ENCODE results near the gene RRAS2.

The RRAS2 gene

DNA sequence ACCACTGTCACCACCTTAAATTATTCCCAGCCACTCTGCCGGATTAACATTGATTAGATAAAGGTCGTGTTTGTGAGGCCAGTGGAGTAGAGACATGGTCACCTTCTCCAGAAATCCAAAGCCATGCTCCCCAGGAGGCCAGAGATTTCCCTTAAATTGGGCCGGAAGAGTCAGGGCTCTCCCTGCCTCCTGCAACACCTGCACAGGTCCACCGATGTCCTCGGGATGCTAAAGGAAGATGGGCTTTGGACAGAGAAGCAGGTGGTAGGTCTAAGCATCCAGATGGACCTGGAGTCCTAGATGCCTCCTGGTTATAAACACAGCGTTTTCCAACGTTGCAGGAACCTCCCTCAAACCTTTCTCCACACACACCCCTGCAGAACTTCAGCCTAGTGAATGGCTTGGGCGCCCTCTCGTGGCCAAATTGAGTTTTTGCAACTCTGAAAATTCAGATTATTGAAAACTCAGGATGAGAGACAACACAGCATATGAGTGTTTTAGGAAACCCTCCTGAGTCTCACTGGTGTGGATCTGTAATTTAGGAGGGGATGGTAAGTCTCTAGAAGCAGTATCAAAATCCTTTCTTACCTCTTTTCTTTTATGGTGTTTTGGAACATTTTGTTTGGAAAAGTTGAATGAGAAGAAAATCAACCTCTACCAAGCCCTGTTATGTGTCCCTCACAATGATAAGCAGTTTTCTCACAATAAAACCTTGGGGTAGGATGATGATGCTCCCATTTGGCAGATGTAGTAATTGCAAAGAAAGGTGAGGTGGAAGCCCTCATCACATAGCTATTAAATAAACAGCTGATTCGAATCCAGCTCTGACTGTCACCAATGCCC, 109.6 kb downstream of the RRAS2 start:
- DNase-seq (ENCODE audit: low spot score) = peak; percentile 54
- TF ChIP-seq, protein P1, sequence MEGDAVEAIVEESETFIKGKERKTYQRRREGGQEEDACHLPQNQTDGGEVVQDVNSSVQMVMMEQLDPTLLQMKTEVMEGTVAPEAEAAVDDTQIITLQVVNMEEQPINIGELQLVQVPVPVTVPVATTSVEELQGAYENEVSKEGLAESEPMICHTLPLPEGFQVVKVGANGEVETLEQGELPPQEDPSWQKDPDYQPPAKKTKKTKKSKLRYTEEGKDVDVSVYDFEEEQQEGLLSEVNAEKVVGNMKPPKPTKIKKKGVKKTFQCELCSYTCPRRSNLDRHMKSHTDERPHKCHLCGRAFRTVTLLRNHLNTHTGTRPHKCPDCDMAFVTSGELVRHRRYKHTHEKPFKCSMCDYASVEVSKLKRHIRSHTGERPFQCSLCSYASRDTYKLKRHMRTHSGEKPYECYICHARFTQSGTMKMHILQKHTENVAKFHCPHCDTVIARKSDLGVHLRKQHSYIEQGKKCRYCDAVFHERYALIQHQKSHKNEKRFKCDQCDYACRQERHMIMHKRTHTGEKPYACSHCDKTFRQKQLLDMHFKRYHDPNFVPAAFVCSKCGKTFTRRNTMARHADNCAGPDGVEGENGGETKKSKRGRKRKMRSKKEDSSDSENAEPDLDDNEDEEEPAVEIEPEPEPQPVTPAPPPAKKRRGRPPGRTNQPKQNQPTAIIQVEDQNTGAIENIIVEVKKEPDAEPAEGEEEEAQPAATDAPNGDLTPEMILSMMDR (IDR thresholded peaks at IDR 0.05; ENCODE audit: extremely low read depth, insufficient read depth, missing control alignments) = peak; percentile 77
- in situ Hi-C loops (cut with MboI; ENCODE audit: low pct_unique_long_range_greater_than_20kb, low sequenced_read_pairs, unreplicated experiment) = loop anchor here (5.0 kb wide), 1 partner anchor 292 kb away; no protein-coding TSS in a partner anchor

DNA sequence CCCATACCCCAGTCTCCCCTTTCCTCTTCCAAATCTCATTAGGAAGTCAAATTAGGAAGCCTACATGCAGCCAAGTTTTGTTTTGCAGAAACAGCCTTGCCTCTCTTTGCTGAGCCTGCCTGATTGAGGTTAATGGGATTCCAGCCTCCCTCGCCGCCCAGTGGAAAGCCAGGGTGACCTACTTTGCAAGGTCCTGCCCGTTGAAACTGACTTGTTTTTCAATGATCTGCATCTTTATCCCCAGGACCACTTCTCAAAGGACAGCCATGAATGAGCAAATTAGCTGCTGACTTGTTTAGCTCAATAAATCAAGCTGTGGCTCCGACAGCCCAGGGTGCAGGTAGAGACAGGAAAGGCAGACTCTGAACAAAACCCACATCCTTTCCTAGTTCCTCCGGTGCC, 110.4 kb downstream of the RRAS2 start:
- in situ Hi-C loops (cut with MboI; ENCODE audit: low pct_unique_long_range_greater_than_20kb, low sequenced_read_pairs, unreplicated experiment) = loop anchor here (5.0 kb wide), 1 partner anchor 291 kb away; no protein-coding TSS in a partner anchor
- TF ChIP-seq, protein P1 (IDR thresholded peaks at IDR 0.05; ENCODE audit: extremely low read depth, insufficient read depth, missing control alignments) = no peak
- no peak for DNase-seq (ENCODE audit: low spot score)

DNA sequence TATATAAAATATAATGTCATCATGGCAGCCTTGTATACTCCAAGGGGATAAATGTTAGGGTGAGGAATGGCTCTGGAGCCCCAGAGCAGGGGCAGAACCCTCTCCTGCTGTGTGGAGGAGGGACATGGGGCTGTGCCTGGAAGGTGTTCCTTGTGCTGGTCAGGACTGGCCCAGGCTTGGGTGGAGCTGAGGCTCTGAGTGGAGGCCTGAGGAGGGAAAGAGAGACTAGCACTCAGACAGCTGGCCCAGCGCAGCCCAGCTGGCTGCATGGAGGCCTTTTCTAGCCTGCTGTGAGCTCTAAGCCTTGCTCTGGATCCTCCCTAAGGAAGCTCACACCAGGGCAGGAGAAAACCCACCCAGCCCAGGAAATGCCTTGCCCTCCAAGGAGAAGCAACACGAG, 113.5 kb downstream of the RRAS2 start:
- TF ChIP-seq, protein P1 (IDR thresholded peaks at IDR 0.05; ENCODE audit: extremely low read depth, insufficient read depth, missing control alignments) = no peak
- DNase-seq (ENCODE audit: low spot score) = no peak
- in situ Hi-C loops (cut with MboI; ENCODE audit: low pct_unique_long_range_greater_than_20kb, low sequenced_read_pairs, unreplicated experiment) = loop anchor here (5.0 kb wide), 1 partner anchor 288 kb away; no protein-coding TSS in a partner anchor

DNA sequence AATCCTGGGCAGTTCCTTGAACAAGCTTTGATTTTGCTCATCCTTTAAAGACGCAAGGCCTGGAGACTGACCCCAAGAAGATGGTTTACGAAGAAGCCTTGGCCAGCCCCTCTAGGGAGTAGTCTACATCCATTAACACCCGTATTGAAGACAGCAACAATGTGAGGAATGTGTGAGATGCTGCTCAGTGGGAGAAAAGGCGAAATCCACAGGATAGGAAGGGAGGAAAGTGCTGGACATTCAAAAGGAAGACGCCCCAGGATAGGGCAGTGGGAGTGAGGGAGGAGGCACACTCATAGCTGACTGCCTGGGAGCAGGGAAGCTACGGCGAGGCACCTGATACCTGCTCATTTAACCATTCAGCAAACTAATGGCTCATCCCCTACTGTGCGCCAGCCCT, 114.1 kb downstream of the RRAS2 start:
- in situ Hi-C loops (cut with MboI; ENCODE audit: low pct_unique_long_range_greater_than_20kb, low sequenced_read_pairs, unreplicated experiment) = loop anchor here (5.0 kb wide), 1 partner anchor 288 kb away; no protein-coding TSS in a partner anchor
- TF ChIP-seq, protein P1 (IDR thresholded peaks at IDR 0.05; ENCODE audit: extremely low read depth, insufficient read depth, missing control alignments) = no peak
- no peak for DNase-seq (ENCODE audit: low spot score)

DNA sequence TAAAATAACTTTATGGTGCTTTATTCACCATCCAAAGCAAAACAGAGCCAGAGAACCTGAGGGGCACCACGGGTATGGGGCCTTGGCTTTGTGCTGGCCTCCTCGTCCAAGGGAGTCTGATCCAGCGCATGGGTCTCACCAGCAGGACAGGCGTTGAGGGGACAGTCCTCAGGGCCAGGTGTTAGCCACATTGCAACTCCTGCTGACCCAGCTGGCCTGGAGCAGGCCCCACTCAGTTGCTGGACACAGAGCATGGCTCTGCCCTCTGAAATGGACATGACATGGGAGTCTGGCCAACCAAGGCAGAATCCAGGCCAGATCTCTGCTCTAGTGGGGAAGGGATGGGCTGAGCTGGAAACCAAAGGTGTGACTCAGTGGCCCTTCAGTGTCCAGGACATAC, 116.2 kb downstream of the RRAS2 start:
- TF ChIP-seq, protein P1 (IDR thresholded peaks at IDR 0.05; ENCODE audit: extremely low read depth, insufficient read depth, missing control alignments) = no peak
- in situ Hi-C loops (cut with MboI; ENCODE audit: low pct_unique_long_range_greater_than_20kb, low sequenced_read_pairs, unreplicated experiment) = no loop called here
- DNase-seq (ENCODE audit: low spot score) = no peak

DNA sequence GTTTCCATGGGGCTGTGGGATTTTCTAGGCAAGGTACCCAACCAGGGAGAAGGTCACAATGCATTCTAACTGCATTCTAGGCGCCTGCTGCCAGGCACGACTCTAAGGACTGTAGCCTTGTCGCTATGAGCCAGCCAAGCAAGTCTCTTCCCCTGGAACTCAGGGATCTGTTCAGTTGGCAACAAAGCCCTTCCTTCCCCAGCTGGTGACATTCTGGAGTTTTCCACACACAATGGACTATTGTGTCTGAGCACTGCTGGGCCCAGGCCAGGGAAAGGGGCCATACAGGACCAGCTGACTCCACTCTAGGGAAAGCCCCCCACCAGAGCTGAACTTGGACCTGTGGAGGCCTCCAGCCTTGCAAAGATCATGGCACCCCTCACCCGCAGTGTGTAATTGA, 116.8 kb downstream of the RRAS2 start:
- TF ChIP-seq, protein P1 (IDR thresholded peaks at IDR 0.05; ENCODE audit: extremely low read depth, insufficient read depth, missing control alignments) = no peak
- no peak for DNase-seq (ENCODE audit: low spot score)
- in situ Hi-C loops (cut with MboI; ENCODE audit: low pct_unique_long_range_greater_than_20kb, low sequenced_read_pairs, unreplicated experiment) = no loop called here
